AG09319 (cell line): ENCODE results near the gene PAQR7.

Source experiments
- DNase-seq: peaks from one replicate; pipeline ENCODE4 v3.0.0-alpha.2; 2010; ENCODE audit warnings: low read depth; ENCODE audit errors: extremely low read depth
- TF ChIP-seq, protein P1 (sequence below): IDR thresholded peaks from 2 replicates; pipeline ENCODE4 v1.5.1; 2011; ENCODE audit warnings: low read depth, mild to moderate bottlenecking, inconsistent platforms, low read length, moderate library complexity

Gene PAQR7

GRCh38 chr1:25829046-25829445, 46.5 kb downstream of the PAQR7 start:
- DNase-seq, result no peak
- TF ChIP-seq, protein P1, sequence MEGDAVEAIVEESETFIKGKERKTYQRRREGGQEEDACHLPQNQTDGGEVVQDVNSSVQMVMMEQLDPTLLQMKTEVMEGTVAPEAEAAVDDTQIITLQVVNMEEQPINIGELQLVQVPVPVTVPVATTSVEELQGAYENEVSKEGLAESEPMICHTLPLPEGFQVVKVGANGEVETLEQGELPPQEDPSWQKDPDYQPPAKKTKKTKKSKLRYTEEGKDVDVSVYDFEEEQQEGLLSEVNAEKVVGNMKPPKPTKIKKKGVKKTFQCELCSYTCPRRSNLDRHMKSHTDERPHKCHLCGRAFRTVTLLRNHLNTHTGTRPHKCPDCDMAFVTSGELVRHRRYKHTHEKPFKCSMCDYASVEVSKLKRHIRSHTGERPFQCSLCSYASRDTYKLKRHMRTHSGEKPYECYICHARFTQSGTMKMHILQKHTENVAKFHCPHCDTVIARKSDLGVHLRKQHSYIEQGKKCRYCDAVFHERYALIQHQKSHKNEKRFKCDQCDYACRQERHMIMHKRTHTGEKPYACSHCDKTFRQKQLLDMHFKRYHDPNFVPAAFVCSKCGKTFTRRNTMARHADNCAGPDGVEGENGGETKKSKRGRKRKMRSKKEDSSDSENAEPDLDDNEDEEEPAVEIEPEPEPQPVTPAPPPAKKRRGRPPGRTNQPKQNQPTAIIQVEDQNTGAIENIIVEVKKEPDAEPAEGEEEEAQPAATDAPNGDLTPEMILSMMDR, result no peak

GRCh38 chr1:25828491-25828890, 47.0 kb downstream of the PAQR7 start:
- TF ChIP-seq, protein P1, result no peak
- no peak for DNase-seq

DNA sequence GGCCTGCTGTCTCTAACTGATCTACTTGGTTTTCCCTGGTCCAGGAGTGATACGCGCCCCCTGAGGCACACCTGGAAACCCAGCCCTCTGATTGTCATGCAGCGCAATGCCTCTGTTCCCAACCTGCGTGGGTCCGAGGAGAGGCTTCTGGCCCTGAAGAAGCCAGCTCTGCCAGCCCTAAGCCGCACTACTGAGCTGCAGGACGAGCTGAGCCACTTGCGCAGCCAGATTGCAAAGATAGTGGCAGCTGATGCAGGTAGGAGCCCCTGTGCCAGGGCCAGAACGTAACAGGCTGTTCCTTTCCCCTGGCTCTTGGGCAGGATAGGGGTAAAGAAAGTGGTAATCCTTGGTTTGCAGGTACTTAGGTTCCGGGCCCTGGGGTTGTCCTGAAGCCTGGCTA, 48.9 kb downstream of the PAQR7 start:
- TF ChIP-seq, protein P1, result no peak
- DNase-seq, result no peak

DNA sequence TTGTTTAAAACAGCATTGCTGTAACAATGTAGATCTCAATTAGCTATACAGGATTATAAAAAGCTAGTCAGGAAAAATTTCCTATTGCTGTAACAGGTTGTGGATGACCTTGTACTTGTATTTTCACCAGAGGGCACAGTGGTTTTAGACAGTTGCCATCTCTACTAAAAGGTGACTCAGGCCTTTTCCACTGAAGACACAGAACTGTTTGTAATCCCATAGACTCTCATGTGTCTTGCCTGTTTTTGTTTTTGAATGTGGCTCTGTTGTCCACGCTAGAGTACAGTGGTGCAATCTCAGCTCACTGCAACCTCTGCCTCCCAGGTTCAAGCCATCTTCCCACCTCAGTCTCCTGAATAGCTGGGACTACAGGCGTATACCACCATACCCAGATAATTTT, 49.9 kb downstream of the PAQR7 start:
- TF ChIP-seq, protein P1, result no peak
- no peak for DNase-seq

GRCh38 chr1:25821630-25822091, 53.8 kb downstream of the PAQR7 start:
- TF ChIP-seq, protein P1, result no peak
- no peak for DNase-seq

GRCh38 chr1:25821112-25821476, 54.4 kb downstream of the PAQR7 start:
- TF ChIP-seq, protein P1, result no peak
- no peak for DNase-seq

- DNase-seq, result no peak
- TF ChIP-seq, protein P1, result no peak
Observed at GRCh38 chr1:25820247-25821111, 55.0 kb downstream of the PAQR7 start.
